Transverse colon (tissue), 4 donors: ENCODE measurements around the gene STXBP4.

Source experiments
- EP300 ChIP-seq: sonication (generic); formaldehyde crosslinking; IDR thresholded peaks from one replicate; pipeline ENCODE4 v1.6.1; 2017; ENCODE audit warnings: antibody characterized with exemption, low read depth
- POLR2A ChIP-seq: fragments of 450-650 bp; IDR thresholded peaks from one replicate; pipeline ENCODE4 v1.6.1; 2016; ENCODE audit warnings: antibody characterized with exemption, mild to moderate bottlenecking, moderate library complexity
- POLR2AphosphoS5 ChIP-seq, 3 donors: sonication (generic); formaldehyde crosslinking; IDR thresholded peaks; one replicate each; pipeline ENCODE4 v1.6.1; 2016; ENCODE audit warnings: antibody characterized with exemption in 3 of 3
- TF ChIP-seq, protein P1 (sequence below), 5 experiments: fragments of 200-600 bp in 3 of 5; fragments of 450-650 bp in 2 of 5; sonication (generic) in 3 of 5; IDR thresholded peaks; 1 replicate in 2 of 5; 2 replicates in 3 of 5; pipeline ENCODE4 v1.5.1; 2016 to 2017; ENCODE audit warnings: antibody characterized with exemption in 5 of 5, inconsistent platforms in 3 of 5, mild to moderate bottlenecking in 2 of 5, moderate library complexity in 1 of 5

DNA sequence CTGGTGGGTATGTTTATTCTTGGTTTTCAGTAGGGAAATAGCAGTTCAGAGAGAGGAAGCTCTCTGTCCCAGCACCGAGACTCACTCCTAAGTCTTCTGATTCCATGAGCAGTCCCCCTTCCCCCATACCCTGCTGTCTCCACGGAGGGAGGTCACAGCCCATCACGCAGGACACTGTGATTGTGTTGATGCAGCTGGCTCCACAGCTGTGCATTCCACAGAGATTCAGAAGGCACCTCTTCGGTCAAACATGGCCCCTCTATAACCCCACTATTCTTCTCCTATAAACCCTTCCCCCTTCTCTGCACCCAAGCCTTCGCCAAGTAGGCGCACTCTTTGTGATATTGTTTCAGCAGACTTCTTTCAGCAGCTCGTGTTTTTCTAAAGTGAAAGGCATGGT is 191.9 kb downstream of the STXBP4 start:
- TF ChIP-seq EP300 (no peak), POLR2A (no peak), POLR2AphosphoS5 (IDR thresholded peaks at IDR 0.05) (no peak)
- TF ChIP-seq, protein P1, sequence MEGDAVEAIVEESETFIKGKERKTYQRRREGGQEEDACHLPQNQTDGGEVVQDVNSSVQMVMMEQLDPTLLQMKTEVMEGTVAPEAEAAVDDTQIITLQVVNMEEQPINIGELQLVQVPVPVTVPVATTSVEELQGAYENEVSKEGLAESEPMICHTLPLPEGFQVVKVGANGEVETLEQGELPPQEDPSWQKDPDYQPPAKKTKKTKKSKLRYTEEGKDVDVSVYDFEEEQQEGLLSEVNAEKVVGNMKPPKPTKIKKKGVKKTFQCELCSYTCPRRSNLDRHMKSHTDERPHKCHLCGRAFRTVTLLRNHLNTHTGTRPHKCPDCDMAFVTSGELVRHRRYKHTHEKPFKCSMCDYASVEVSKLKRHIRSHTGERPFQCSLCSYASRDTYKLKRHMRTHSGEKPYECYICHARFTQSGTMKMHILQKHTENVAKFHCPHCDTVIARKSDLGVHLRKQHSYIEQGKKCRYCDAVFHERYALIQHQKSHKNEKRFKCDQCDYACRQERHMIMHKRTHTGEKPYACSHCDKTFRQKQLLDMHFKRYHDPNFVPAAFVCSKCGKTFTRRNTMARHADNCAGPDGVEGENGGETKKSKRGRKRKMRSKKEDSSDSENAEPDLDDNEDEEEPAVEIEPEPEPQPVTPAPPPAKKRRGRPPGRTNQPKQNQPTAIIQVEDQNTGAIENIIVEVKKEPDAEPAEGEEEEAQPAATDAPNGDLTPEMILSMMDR (IDR thresholded peaks at IDR 0.05): no peak
